Left lung (tissue), 14 donors: ENCODE data around the gene SDR39U1. TPM values are rescaled to one million over a fixed set of nuclear protein-coding genes. Genes with fewer than 3 reads are reported as not detected.
"Not testable (repeated sequence)": the region's sequence is repeated elsewhere in the genome, so short reads cannot be mapped to it uniquely, and the experiment has no call there.

ENCODE experiments used
- ATAC-seq: fragments of 200-7000 bp; cut with Tn5 transposase; one replicate; pipeline ENCODE4 v1.9.1; 2020; ENCODE audit warnings: moderate library complexity
- DNase-seq, 4 donors: peaks; one replicate each; pipeline ENCODE4 v3.0.0-alpha.2; 2013 to 2020
- H3K27ac ChIP-seq, 2 donors: fragments of 200-600 bp; sonication (generic) in 1 of 2; one replicate each; pipeline versions ENCODE4 v1.5.0 to v1.8.0; 2020 to 2021
- H3K27me3 ChIP-seq, 2 donors: fragments of 200-600 bp; sonication (generic) in 1 of 2; one replicate each; pipeline versions ENCODE4 v1.5.0 to v1.8.0; 2020 to 2021
- H3K36me3 ChIP-seq, 2 donors: fragments of 200-600 bp; sonication (generic) in 1 of 2; one replicate each; pipeline versions ENCODE4 v1.5.0 to v1.8.0; 2020 to 2021
- H3K4me1 ChIP-seq, 2 donors: fragments of 200-600 bp; one replicate each; pipeline ENCODE4 v1.8.0; 2021
- H3K4me3 ChIP-seq, 2 donors: fragments of 200-600 bp; sonication (generic) in 1 of 2; one replicate each; pipeline versions ENCODE4 v1.5.0 to v1.8.0; 2020 to 2021; ENCODE audit warnings: mild to moderate bottlenecking in 1 of 2
- H3K9me3 ChIP-seq, 2 donors: fragments of 200-600 bp; sonication (generic) in 1 of 2; one replicate each; pipeline versions ENCODE4 v1.5.0 to v1.8.0; 2020 to 2021
- intact Hi-C, 2 donors: fragments of 100-400 bp; cut with DNase I; formaldehyde crosslinking; loops; one replicate each; pipeline versions ENCODE4 v1.11.2 to v1.14.2; 2022
- long read RNA-seq, 12 donors: library from polyadenylated mRNA in 2 of 12; unstranded in 2 of 12; transcript quantifications; one replicate each; pipeline ENCODE4 v2.0.0 and lab custom pipeline, GENCODE V29; 2019 to 2026
- polyA plus RNA-seq, 6 donors: library from polyadenylated mRNA; unstranded; fragments of 120-200 nt; gene quantifications; one replicate each; pipeline ENCODE4 v1.2.1, GENCODE V29; 2013; ENCODE audit not compliant: insufficient read length in 6 of 6
- total RNA-seq, 2 donors: library from RNA; stranded (reverse); fragmentation: NEBNext Ultra II Directional; extraction: Animal tissue kit (Norgen Biotek cat#: 25700); gene quantifications; one replicate each; pipeline ENCODE4 v1.2.1, GENCODE V29; 2021
- TF ChIP-seq, protein P1 (sequence below), 2 donors: fragments of 200-600 bp; sonication (generic) in 1 of 2; IDR thresholded peaks; one replicate each; pipeline versions ENCODE4 v1.5.0 to v1.8.0; 2021; ENCODE audit warnings: antibody characterized with exemption in 2 of 2
- donor health status: DM: no; HTN: yes; CAD: no.
- donor health status: DM: no; HTN: no; CAD: no.

SDR39U1 gene
- 10 to 100 TPM; 32.7 to 40.7 TPM for total RNA-seq
- polyA plus RNA-seq, result 10 to 100 TPM; 39.9 to 51.9 (median 47.7) TPM
- long read RNA-seq, donor 1, transcript SDR39U1-201 (6 exons, 1,233 nt), result minor isoform, 11 of 40 reads
- long read RNA-seq, donor 1, transcript SDR39U1-209 (4 exons, 1,203 nt), result minor isoform, 5 of 40 reads
- long read RNA-seq, donor 1, transcript SDR39U1-203 (5 exons, 1,507 nt), result major isoform, 15 of 40 reads
- long read RNA-seq, donor 1, transcript SDR39U1-205 (2 exons, 648 nt), result minor isoform, 5 of 40 reads
- long read RNA-seq, donor 1, partial matches to known transcripts, result 0 of 40 reads
- long read RNA-seq, donor 1, other reads (novel, unspliced or antisense), result 0 of 40 reads
- long read RNA-seq, donor 2, transcript SDR39U1-201 (6 exons, 1,233 nt), result major isoform, 8 of 21 reads
- long read RNA-seq, donor 2, partial matches to known transcripts, result 0 of 21 reads
- long read RNA-seq, donor 2, other reads (novel, unspliced or antisense), result 0 of 21 reads
- long read RNA-seq, donor 3, transcript SDR39U1-218 (3 exons, 1,960 nt), result major isoform, 11 of 58 reads
- long read RNA-seq, donor 3, partial matches to known transcripts, result 31 of 58 reads
- long read RNA-seq, donor 3, other reads (novel, unspliced or antisense), result 0 of 58 reads
- long read RNA-seq, donor 4, transcript SDR39U1-201 (6 exons, 1,233 nt), result major isoform, 16 of 32 reads
- long read RNA-seq, donor 4, transcript SDR39U1-203 (5 exons, 1,507 nt), result minor isoform, 7 of 32 reads
- long read RNA-seq, donor 4, partial matches to known transcripts, result 0 of 32 reads
- long read RNA-seq, donor 4, other reads (novel, unspliced or antisense), result 7 of 32 reads
- long read RNA-seq, donor 5, transcript SDR39U1-209 (4 exons, 1,203 nt), result minor isoform, 5 of 26 reads
- long read RNA-seq, donor 5, transcript SDR39U1-218 (3 exons, 1,960 nt), result minor isoform, 5 of 26 reads
- long read RNA-seq, donor 5, transcript SDR39U1-201 (6 exons, 1,233 nt), result minor isoform, 5 of 26 reads
- long read RNA-seq, donor 5, transcript SDR39U1-205 (2 exons, 648 nt), result major isoform, 8 of 26 reads
- long read RNA-seq, donor 5, partial matches to known transcripts, result 0 of 26 reads
- long read RNA-seq, donor 5, other reads (novel, unspliced or antisense), result 0 of 26 reads
- long read RNA-seq, donor 6, transcript SDR39U1-201 (6 exons, 1,233 nt), result major isoform, 9 of 21 reads
- long read RNA-seq, donor 6, transcript SDR39U1-203 (5 exons, 1,507 nt), result minor isoform, 6 of 21 reads
- long read RNA-seq, donor 6, partial matches to known transcripts, result 0 of 21 reads
- long read RNA-seq, donor 6, other reads (novel, unspliced or antisense), result 0 of 21 reads
- long read RNA-seq, donor 7, transcript SDR39U1-203 (5 exons, 1,507 nt), result major isoform, 6 of 34 reads
- long read RNA-seq, donor 7, transcript SDR39U1-201 (6 exons, 1,233 nt), result major isoform, 6 of 34 reads
- long read RNA-seq, donor 7, partial matches to known transcripts, result 13 of 34 reads
- long read RNA-seq, donor 7, other reads (novel, unspliced or antisense), result 0 of 34 reads
- long read RNA-seq, donor 8, transcript SDR39U1-218 (3 exons, 1,960 nt), result major isoform, 5 of 62 reads
- long read RNA-seq, donor 8, transcript SDR39U1-203 (5 exons, 1,507 nt), result major isoform, 5 of 62 reads
- long read RNA-seq, donor 8, partial matches to known transcripts, result 44 of 62 reads
- long read RNA-seq, donor 8, other reads (novel, unspliced or antisense), result 0 of 62 reads
- long read RNA-seq, donor 9, result 0 reads
- long read RNA-seq, donor 10, transcript SDR39U1-203 (5 exons, 1,507 nt), result major isoform, 23 of 70 reads
- long read RNA-seq, donor 10, transcript SDR39U1-201 (6 exons, 1,233 nt), result major isoform, 23 of 70 reads
- long read RNA-seq, donor 10, partial matches to known transcripts, result 2 of 70 reads
- long read RNA-seq, donor 10, other reads (novel, unspliced or antisense), result 16 of 70 reads
- long read RNA-seq, donor 11, transcript SDR39U1-205 (2 exons, 648 nt), result minor isoform, 7 of 31 reads
- long read RNA-seq, donor 11, transcript SDR39U1-203 (5 exons, 1,507 nt), result minor isoform, 7 of 31 reads
- long read RNA-seq, donor 11, transcript SDR39U1-201 (6 exons, 1,233 nt), result major isoform, 8 of 31 reads
- long read RNA-seq, donor 11, partial matches to known transcripts, result 0 of 31 reads
- long read RNA-seq, donor 11, other reads (novel, unspliced or antisense), result 0 of 31 reads
- long read RNA-seq, donor 12, transcript SDR39U1-201 (6 exons, 1,233 nt), result major isoform, 9 of 25 reads
- long read RNA-seq, donor 12, partial matches to known transcripts, result 0 of 25 reads
- long read RNA-seq, donor 12, other reads (novel, unspliced or antisense), result 0 of 25 reads

DNA sequence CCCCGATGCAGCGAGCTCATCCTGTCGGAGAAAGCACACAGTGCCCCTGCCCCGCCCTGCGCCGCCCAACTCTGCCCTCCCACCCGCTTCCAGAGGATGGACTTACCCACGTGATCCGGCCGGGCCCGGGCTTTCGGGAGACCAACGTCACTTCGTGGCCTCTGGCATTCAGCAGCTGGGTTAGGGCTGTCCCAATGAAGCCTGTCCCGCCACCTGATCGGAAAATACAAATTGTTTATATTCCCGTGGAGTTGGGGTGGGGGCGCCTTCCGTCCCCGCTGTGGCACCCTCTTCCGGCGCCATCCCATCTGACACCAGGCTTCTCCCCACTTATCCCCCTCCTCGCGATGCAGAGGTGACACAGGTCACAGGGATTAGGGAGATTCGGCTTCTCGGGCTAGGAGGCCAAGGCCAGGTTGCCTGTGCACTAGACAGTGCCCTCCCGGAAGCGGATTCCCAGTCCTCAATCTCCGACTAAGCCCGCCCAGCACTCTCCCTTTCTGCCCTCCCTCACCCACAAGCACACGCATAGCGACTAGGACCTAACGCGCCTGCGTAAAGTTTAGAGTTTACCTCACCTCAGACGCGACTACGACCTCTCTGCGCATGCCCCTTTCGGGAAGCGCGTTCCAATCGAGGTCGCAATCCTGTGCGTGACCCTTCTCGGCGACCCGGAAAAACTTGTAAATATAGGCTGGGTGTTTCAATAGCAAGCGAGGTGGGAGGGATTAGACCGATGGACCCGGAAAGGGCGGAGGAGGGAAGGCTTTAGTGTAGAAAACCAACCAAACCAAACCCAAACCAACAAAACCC is at the start of gene SDR39U1:
SDR39U1 (minus strand) TSS at position 537 of the 813 bp plus-strand sequence; CDS start at position 530, 7 bp downstream.
- H3K27me3 ChIP-seq, result no peaks in the 10 kb centered on the region
- intact Hi-C loops, result no loop called here
- peak; percentile 93 for ATAC-seq
- H3K9me3 ChIP-seq, result no peaks in the 10 kb centered on the region
- peaks cover 9 to 49% of the 10 kb centered on the region in 2 donors for H3K4me1 ChIP-seq
- peak; percentile 97 to 99 (median 98) for DNase-seq
- peak within 1 kb of the TSS; percentile 59 to 61 for H3K4me3 ChIP-seq
- H3K36me3 ChIP-seq, result peaks cover 0 to 40% of the 10 kb centered on the region in 2 donors
- H3K27ac ChIP-seq, result peak within 1 kb of the TSS; percentile 96 to 99
- TF ChIP-seq, protein P1, sequence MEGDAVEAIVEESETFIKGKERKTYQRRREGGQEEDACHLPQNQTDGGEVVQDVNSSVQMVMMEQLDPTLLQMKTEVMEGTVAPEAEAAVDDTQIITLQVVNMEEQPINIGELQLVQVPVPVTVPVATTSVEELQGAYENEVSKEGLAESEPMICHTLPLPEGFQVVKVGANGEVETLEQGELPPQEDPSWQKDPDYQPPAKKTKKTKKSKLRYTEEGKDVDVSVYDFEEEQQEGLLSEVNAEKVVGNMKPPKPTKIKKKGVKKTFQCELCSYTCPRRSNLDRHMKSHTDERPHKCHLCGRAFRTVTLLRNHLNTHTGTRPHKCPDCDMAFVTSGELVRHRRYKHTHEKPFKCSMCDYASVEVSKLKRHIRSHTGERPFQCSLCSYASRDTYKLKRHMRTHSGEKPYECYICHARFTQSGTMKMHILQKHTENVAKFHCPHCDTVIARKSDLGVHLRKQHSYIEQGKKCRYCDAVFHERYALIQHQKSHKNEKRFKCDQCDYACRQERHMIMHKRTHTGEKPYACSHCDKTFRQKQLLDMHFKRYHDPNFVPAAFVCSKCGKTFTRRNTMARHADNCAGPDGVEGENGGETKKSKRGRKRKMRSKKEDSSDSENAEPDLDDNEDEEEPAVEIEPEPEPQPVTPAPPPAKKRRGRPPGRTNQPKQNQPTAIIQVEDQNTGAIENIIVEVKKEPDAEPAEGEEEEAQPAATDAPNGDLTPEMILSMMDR (IDR thresholded peaks at IDR 0.05), result peak in 1 of 2 donors; percentile 3

GRCh38 chr14:24491586-24492408 is 49.2 kb upstream of the SDR39U1 start:
- intact Hi-C loops, result not testable (repeated sequence)

DNA sequence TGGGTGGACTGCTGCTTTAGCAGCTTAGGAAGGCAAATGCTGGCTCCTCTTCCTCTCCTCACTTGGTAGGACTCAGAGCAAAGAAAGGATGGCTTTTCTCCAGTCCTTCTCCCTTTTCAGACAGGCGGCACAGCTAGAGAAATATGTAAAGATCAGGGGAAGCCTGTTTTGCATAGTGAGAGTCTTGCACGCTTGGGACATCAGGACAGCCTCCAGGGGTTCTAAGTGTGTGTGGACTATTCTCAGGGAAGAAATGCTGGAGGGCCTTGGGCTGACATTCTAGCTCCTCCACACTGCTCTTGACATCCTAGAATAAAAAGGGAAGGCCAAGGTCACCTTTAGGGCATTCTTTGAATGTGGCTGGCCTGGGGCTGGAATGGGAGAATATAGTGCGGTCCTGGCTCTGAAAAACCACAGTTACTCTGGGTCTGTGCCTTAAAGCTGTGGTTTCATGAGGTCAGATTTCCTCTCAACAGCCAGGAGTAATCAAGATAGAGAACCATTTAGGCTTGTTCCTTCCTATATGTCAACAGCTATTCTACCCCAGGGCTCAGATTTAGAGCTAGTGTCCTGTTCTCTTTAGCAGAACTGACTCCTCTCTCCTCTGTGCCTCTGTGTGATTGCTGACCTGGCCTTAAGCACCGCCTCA is 41.2 kb upstream of the SDR39U1 start:
- ATAC-seq, result peak; percentile 28
- DNase-seq, result no peak
- intact Hi-C loops, result no loop called here

More at GRCh38 chr14:24491586-24492408, 49.2 kb upstream of the SDR39U1 start:
- not testable (repeated sequence) for H3K4me1 ChIP-seq, H3K27me3 ChIP-seq, H3K4me3 ChIP-seq, H3K27ac ChIP-seq, DNase-seq, ATAC-seq, H3K9me3 ChIP-seq, H3K36me3 ChIP-seq

DNA sequence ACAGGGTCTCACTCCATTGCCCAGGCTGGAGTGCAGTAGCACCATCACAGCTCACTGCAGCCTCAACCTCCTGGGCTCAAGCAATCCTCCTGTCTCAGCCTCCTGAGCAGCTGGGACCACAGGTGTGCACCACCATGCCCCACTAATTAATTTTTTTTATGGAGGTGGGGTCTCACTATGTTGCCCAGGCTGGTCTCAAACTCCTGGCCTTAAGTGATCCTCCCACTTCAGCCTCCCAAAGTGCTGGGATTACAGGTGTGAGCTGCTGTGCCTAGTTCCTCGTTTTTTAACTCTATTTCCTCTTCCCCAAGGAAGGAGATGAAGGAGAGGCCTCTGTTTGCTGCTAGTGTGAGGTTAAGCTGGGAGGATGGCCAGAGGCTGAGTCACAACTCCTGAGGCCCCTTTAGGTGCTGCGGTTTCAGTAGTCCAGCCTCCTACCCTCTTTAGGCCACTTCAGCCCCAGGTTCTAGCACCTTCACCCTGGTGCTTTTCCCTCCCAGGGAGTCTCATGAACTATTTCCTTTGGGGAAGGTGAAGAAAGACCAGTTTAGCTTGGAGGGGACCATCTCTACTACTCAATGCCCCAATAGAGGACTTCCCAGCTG is 40.2 kb upstream of the SDR39U1 start:
- ATAC-seq (peak; percentile 93), DNase-seq (peak in 1 of 4 donors; percentile 59)
- H3K4me3 ChIP-seq, H3K27ac ChIP-seq, H3K27me3 ChIP-seq, intact Hi-C loops, H3K4me1 ChIP-seq, H3K9me3 ChIP-seq, H3K36me3 ChIP-seq: not testable (repeated sequence)

More for the DNA sequence above, 41.2 kb upstream of the SDR39U1 start:
- Histone ChIP-seq H3K27ac (no peak overlapping the region), H3K4me1 (no peaks in the 10 kb centered on the region), H3K27me3 (no peaks in the 10 kb centered on the region), H3K4me3 (no peak overlapping the region), H3K36me3 (no peaks in the 10 kb centered on the region), H3K9me3 (no peaks in the 10 kb centered on the region)
- TF ChIP-seq, protein P1 (IDR thresholded peaks at IDR 0.05), result no peak
